NT2/D1 (cell line): Measurements from ENCODE around the gene OR5M3.

Source experiments
- YY1 ChIP-seq: IDR thresholded peaks from 2 replicates; pipeline ENCODE4 v1.6.1; 2011; ENCODE audit not compliant: insufficient read length, insufficient read depth
- ZNF274 ChIP-seq: IDR thresholded peaks from 2 replicates; pipeline ENCODE4 v1.6.1; 2011; ENCODE audit warnings: mild to moderate bottlenecking, low read depth, low read length

DNA sequence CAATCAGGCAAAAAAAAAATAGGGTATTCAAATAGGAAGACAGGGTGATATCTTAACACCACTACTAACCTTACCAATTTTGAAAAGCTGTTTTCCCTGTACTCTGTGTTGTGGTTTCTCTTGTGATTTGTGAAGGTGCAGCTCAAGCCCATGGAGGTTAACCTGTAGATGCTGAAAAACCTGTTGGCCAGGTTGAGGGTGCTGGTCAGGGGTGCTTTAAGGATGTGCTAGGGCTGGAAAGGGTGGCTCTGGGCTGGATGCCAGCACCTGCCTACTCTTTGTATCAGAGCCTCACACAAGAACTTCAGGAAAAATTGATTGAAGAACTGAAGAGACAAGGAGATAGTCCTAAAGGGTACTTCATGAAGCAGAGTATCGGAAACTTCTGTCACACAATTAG lies 36.3 kb upstream of the OR5M3 start:
- TF ChIP-seq ZNF274, result no peak
- TF ChIP-seq YY1, result no peak
